Thyroid gland (tissue), 4 donors: ENCODE results near the gene NHLH2.

Experiments used
- CTCF ChIP-seq, 6 experiments: fragments of 200-600 bp in 3 of 6; fragments of 450-650 bp in 3 of 6; sonication (generic) in 3 of 6; IDR thresholded peaks; one replicate each; pipeline ENCODE4 v1.5.1; 2016 to 2019; ENCODE audit warnings: antibody characterized with exemption in 6 of 6, mild to moderate bottlenecking in 2 of 6, inconsistent platforms in 1 of 6, moderate library complexity in 1 of 6
- POLR2A ChIP-seq, 2 donors: fragments of 450-650 bp; IDR thresholded peaks; one replicate each; pipeline ENCODE4 v1.6.1; 2017; ENCODE audit warnings: antibody characterized with exemption in 2 of 2, mild to moderate bottlenecking in 2 of 2, moderate library complexity in 1 of 2

GRCh38 chr1:115829947-115830346, 11.0 kb downstream of the NHLH2 start:
- no peak for TF ChIP-seq CTCF (IDR thresholded peaks at IDR 0.05)
- no peak for TF ChIP-seq POLR2A (IDR thresholded peaks at IDR 0.05)
